IPS-NIHi7 (cell line): Measurements from ENCODE around the gene KLHDC4.

Source experiments
- DNase-seq: peaks from one replicate; pipeline ENCODE4 v3.0.0; 2012; ENCODE audit warnings: mixed read lengths; ENCODE audit errors: extremely low spot score

KLHDC4 gene

GRCh38 chr16:87658564-87659225 is 107.1 kb downstream of the KLHDC4 start:
- no peak for DNase-seq
